ENCODE measurements around the gene COL8A1.
"Not testable (repeated sequence)": the region's sequence is repeated elsewhere in the genome, so short reads cannot be mapped to it uniquely, and the experiment has no call there.

COL8A1 gene

GRCh38 chr3:99710094-99710493 is 71.7 kb downstream of the COL8A1 start:
- DNase-seq (ENCODE audit: low read depth), result no peak

- DNase-seq (ENCODE audit: low read depth), result no peak
These were observed 73.0 kb downstream of the COL8A1 start for GRCh38 chr3:99711351-99711750.

- DNase-seq (ENCODE audit: low read depth), result no peak
These were observed 74.0 kb downstream of the COL8A1 start for GRCh38 chr3:99712291-99712954.

GRCh38 chr3:99713440-99713839 is 75.0 kb downstream of the COL8A1 start:
- no peak for DNase-seq (ENCODE audit: low read depth)

GRCh38 chr3:99714146-99714545 is 75.8 kb downstream of the COL8A1 start:
- no peak for DNase-seq (ENCODE audit: low read depth)

GRCh38 chr3:99714575-99714974 is 76.2 kb downstream of the COL8A1 start:
- no peak for DNase-seq (ENCODE audit: low read depth)

- DNase-seq (ENCODE audit: low read depth), result no peak
These were observed 78.1 kb downstream of the COL8A1 start for GRCh38 chr3:99716463-99716995.

GRCh38 chr3:99720985-99721632 is 82.7 kb downstream of the COL8A1 start:
- DNase-seq (ENCODE audit: low read depth), result no peak

GRCh38 chr3:99721633-99722007 is 83.2 kb downstream of the COL8A1 start:
- DNase-seq (ENCODE audit: low read depth), result no peak

- no peak for DNase-seq (ENCODE audit: low read depth)
These were observed 85.9 kb downstream of the COL8A1 start for GRCh38 chr3:99724276-99724675.

GRCh38 chr3:99730870-99731269 is 92.5 kb downstream of the COL8A1 start:
- no peak for DNase-seq (ENCODE audit: low read depth)

GRCh38 chr3:99731499-99731898 is 93.1 kb downstream of the COL8A1 start:
- DNase-seq (ENCODE audit: low read depth), result no peak

GRCh38 chr3:99740371-99740770 is 102.0 kb downstream of the COL8A1 start:
- DNase-seq (ENCODE audit: low read depth), result not testable (repeated sequence)

GRCh38 chr3:99741588-99741987 is 103.2 kb downstream of the COL8A1 start:
- DNase-seq (ENCODE audit: low read depth), result no peak

GRCh38 chr3:99747915-99748314 is 109.5 kb downstream of the COL8A1 start:
- DNase-seq (ENCODE audit: low read depth), result no peak

GRCh38 chr3:99751649-99752048 is 113.3 kb downstream of the COL8A1 start:
- no peak for DNase-seq (ENCODE audit: low read depth)

GRCh38 chr3:99753268-99753975 is 115.0 kb downstream of the COL8A1 start:
- no peak for DNase-seq (ENCODE audit: low read depth)

- no peak for DNase-seq (ENCODE audit: low read depth)
These were observed 117.4 kb downstream of the COL8A1 start for GRCh38 chr3:99755831-99756230.

- no peak for DNase-seq (ENCODE audit: low read depth)
These were observed 119.6 kb downstream of the COL8A1 start for GRCh38 chr3:99757966-99758365.

GRCh38 chr3:99758502-99759177 is 120.2 kb downstream of the COL8A1 start:
- DNase-seq (ENCODE audit: low read depth), result no peak

- DNase-seq (ENCODE audit: low read depth), result no peak
These were observed 121.6 kb downstream of the COL8A1 start for GRCh38 chr3:99760031-99760430.

- no peak for DNase-seq (ENCODE audit: low read depth)
These were observed 122.2 kb downstream of the COL8A1 start for GRCh38 chr3:99760629-99761028.

Measured in stimulated activated CD8-positive, alpha-beta memory T cell treated with anti-CD3 and anti-CD28 coated beads, Interleukin-15, amount 100 ng/mL, for 24 hours (primary cell).